ENCODE data around the gene TSPAN9.
"Not testable (repeated sequence)": the region's sequence is repeated elsewhere in the genome, so short reads cannot be mapped to it uniquely, and the experiment has no call there.

The TSPAN9 gene

GRCh38 chr12:3061501-3062215 is 15.5 kb upstream of the TSPAN9 start:
- TF ChIP-seq CTCF (IDR thresholded peaks at IDR 0.05; ENCODE audit: control extremely low read depth, extremely low read depth, low read depth, missing control alignments), result no peak
- DNase-seq (ENCODE audit: extremely low spot score), result no peak
- CTCF ChIA-PET, result interaction anchor here (4.1 kb wide), 1 partner anchor 12 kb away, joined by 26 read pairs; no protein-coding TSS in a partner anchor
- POLR2A ChIA-PET, result no interaction called here

GRCh38 chr12:3065300-3065699 is 11.9 kb upstream of the TSPAN9 start:
- CTCF ChIA-PET, result interaction anchor here (3.2 kb wide), 1 partner anchor 8 kb away, joined by 14 read pairs; no protein-coding TSS in a partner anchor
- POLR2A ChIA-PET, result no interaction called here

GRCh38 chr12:3065846-3066245 is 11.3 kb upstream of the TSPAN9 start:
- CTCF ChIA-PET; DNase-seq (ENCODE audit: extremely low spot score); POLR2A ChIA-PET: not testable (repeated sequence)

More at GRCh38 chr12:3065300-3065699, 11.9 kb upstream of the TSPAN9 start:
- DNase-seq (ENCODE audit: extremely low spot score), result no peak
- TF ChIP-seq CTCF (IDR thresholded peaks at IDR 0.05; ENCODE audit: control extremely low read depth, extremely low read depth, low read depth, missing control alignments), result no peak

GRCh38 chr12:3069714-3070113 is 7.5 kb upstream of the TSPAN9 start:
- TF ChIP-seq CTCF (IDR thresholded peaks at IDR 0.05; ENCODE audit: control extremely low read depth, extremely low read depth, low read depth, missing control alignments), result no peak
- POLR2A ChIA-PET, result no interaction called here

GRCh38 chr12:3071107-3071506 is 6.1 kb upstream of the TSPAN9 start:
- DNase-seq (ENCODE audit: extremely low spot score), result no peak
- CTCF ChIA-PET, result interaction anchor here (0.9 to 1.4 kb wide), 4 partner anchors 11 to 206 kb away, joined by 3 to 5 read pairs (median 4); no protein-coding TSS in a partner anchor
- no peak for TF ChIP-seq CTCF (IDR thresholded peaks at IDR 0.05; ENCODE audit: control extremely low read depth, extremely low read depth, low read depth, missing control alignments)
- POLR2A ChIA-PET, result no interaction called here

More at GRCh38 chr12:3069714-3070113, 7.5 kb upstream of the TSPAN9 start:
- DNase-seq (ENCODE audit: extremely low spot score), result no peak
- CTCF ChIA-PET, result interaction anchor here (0.5 to 1.0 kb wide), 3 partner anchors 11 to 206 kb away, joined by 3 read pairs; no protein-coding TSS in a partner anchor

GRCh38 chr12:3071710-3072109 is 5.5 kb upstream of the TSPAN9 start:
- POLR2A ChIA-PET, result no interaction called here
- no peak for TF ChIP-seq CTCF (IDR thresholded peaks at IDR 0.05; ENCODE audit: control extremely low read depth, extremely low read depth, low read depth, missing control alignments)
- CTCF ChIA-PET, result interaction anchor here (1.4 kb wide), 1 partner anchor 30 kb away, joined by 4 read pairs; no protein-coding TSS in a partner anchor
- no peak for DNase-seq (ENCODE audit: extremely low spot score)
